BLaER1 (cell line): ENCODE measurements around the gene TOP2A.

Source experiments
- H3K27ac ChIP-seq: shearing (Covaris generic); formaldehyde crosslinking; 2 replicates; pipeline ENCODE4 v1.8.1; 2022
- H3K27me3 ChIP-seq: shearing (Covaris generic); formaldehyde crosslinking; 2 replicates; pipeline ENCODE4 v1.8.1; 2022
- H3K36me3 ChIP-seq: shearing (Covaris generic); formaldehyde crosslinking; 2 replicates; pipeline ENCODE4 v1.8.1; 2022
- H3K4me1 ChIP-seq: shearing (Covaris generic); formaldehyde crosslinking; 2 replicates; pipeline ENCODE4 v1.8.1; 2022
- H3K4me2 ChIP-seq: shearing (Covaris generic); formaldehyde crosslinking; 2 replicates; pipeline ENCODE4 v1.8.1; 2022
- H3K4me3 ChIP-seq: shearing (Covaris generic); formaldehyde crosslinking; 2 replicates; pipeline ENCODE4 v1.8.1; 2022
- H3K9ac ChIP-seq: shearing (Covaris generic); formaldehyde crosslinking; 2 replicates; pipeline ENCODE4 v1.8.1; 2022
- H3K9me3 ChIP-seq: shearing (Covaris generic); formaldehyde crosslinking; 2 replicates; pipeline ENCODE4 v1.8.1; 2022
- H4K20me1 ChIP-seq: shearing (Covaris generic); formaldehyde crosslinking; 2 replicates; pipeline ENCODE4 v1.8.1; 2022
- Cebpa-rat ChIP-seq: shearing (Covaris generic); IDR thresholded peaks from 2 replicates; pipeline ENCODE4 v1.8.1; 2022

The TOP2A gene

DNA sequence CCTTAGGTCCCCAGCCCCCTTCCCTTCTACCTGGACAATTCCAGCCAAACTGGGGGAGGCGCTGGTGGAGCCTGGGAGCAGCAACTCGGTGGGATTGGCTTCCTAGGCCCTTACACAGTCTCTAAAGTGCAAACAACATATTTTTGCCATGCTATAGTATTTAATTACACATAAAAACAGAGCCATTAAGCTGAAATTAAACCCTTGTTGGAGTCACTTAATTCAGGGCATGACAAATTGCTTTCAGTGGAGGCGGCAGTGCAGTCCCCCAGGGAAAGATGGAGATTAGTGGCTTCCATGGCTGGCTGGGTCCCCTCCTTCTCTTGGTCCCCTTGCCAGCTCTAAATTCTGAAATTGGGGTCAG lies 42.9 kb upstream of the TOP2A start:
- no peak overlapping the region for H3K4me3 ChIP-seq
- no peaks in the 10 kb centered on the region for H3K9me3 ChIP-seq
- H3K27ac ChIP-seq: no peak overlapping the region
- H4K20me1 ChIP-seq: no peaks in the 10 kb centered on the region
- H3K27me3 ChIP-seq: no peaks in the 10 kb centered on the region
- H3K4me1 ChIP-seq: peaks cover 4% of the 10 kb centered on the region; the same call in 1 of the 2 replicates
- TF ChIP-seq Cebpa-rat: no peak
- no peak overlapping the region for H3K9ac ChIP-seq
- no peak overlapping the region for H3K4me2 ChIP-seq
- H3K36me3 ChIP-seq: peaks cover 41% of the 10 kb centered on the region

DNA sequence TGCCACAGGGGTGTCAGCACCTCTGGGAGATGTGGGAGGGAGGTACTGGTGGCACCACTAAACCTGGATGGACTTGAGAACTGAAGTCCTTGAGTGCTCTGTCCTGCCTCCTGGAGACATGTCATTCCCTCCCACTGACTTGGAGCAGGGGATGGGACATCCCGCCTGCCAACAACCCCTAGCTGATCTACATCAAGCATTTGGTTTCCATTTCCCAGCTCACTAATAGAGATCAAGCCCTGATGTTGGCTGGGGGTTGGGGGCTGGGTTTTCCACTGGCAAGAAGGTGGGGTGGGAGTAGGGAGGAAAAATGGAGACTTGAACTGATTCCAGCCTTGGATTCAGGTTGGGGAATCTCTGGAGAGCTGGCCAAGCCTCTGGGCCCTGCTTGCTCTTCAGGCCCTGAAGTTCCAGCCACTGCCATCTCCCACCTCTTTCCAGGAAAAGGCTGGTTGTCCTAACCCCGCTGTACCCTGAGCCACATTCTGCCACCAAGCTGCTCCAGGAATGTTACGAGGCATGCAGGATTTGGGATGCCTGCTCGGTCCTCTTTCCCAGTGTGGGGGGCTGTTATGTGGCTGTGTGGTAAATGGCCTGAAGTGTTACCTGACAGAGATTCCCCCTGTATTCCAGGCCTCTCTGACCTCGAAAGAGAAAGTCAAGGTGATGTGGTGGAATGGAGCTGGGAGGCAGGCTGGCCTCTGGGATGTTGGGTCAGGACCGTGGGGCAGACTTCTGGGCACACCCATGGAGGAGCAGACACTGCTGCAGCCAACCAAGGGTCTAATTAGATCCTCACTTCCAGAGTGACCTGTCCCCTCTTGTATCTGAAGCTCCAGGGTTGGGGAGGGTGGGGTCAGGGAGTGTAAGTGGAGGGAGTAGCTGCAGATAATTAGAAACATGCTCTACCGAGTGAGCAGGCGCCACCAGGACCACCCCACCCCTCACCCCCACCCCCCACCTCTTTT lies 42.2 kb upstream of the TOP2A start:
- H4K20me1 ChIP-seq: no peaks in the 10 kb centered on the region
- H3K36me3 ChIP-seq: peaks cover 47% of the 10 kb centered on the region
- TF ChIP-seq Cebpa-rat: no peak
- no peak overlapping the region for H3K27ac ChIP-seq
- H3K27me3 ChIP-seq: no peaks in the 10 kb centered on the region
- H3K9ac ChIP-seq: no peak overlapping the region
- H3K9me3 ChIP-seq: no peaks in the 10 kb centered on the region
- peaks cover 4% of the 10 kb centered on the region; the same call in 1 of the 2 replicates for H3K4me1 ChIP-seq
- no peak overlapping the region for H3K4me3 ChIP-seq
- no peak overlapping the region for H3K4me2 ChIP-seq

DNA sequence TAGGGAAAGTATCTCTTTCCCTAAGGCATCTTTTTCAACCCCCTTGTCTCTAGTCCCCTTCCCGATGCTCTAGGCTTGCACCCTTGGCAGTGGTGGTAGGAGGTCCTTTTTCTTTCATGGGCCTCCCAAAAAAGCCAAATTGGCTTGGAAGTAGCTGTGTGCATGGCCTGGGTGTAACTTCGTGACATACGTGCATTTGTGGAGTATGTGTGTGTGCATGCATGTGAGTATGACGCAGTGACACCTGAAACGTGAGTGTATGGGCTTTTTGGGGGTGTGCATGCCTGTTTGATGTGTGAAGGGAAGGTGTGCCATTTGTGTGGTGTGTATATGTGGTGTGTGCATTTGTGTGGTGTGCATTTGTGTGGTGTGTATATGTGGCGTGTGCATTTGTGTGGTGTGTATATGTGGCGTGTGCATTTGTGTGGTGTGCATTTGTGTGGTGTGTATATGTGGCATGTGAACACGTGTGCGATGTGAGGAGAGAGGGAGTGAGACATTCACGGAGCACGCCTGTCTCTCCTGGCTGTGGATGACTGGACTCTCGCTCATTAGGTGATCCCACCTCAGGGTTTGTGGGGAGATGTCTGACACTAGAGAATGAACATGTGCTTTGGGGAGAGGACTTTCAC lies 41.3 kb upstream of the TOP2A start:
- Histone ChIP-seq H3K27ac (no peak overlapping the region), H3K4me3 (no peak overlapping the region), H3K36me3 (peaks cover 57% of the 10 kb centered on the region), H3K4me1 (peaks cover 4% of the 10 kb centered on the region; the same call in 1 of the 2 replicates), H3K9ac (no peak overlapping the region), H4K20me1 (no peaks in the 10 kb centered on the region), H3K27me3 (no peaks in the 10 kb centered on the region), H3K9me3 (no peaks in the 10 kb centered on the region), H3K4me2 (no peak overlapping the region)
- no peak for TF ChIP-seq Cebpa-rat

DNA sequence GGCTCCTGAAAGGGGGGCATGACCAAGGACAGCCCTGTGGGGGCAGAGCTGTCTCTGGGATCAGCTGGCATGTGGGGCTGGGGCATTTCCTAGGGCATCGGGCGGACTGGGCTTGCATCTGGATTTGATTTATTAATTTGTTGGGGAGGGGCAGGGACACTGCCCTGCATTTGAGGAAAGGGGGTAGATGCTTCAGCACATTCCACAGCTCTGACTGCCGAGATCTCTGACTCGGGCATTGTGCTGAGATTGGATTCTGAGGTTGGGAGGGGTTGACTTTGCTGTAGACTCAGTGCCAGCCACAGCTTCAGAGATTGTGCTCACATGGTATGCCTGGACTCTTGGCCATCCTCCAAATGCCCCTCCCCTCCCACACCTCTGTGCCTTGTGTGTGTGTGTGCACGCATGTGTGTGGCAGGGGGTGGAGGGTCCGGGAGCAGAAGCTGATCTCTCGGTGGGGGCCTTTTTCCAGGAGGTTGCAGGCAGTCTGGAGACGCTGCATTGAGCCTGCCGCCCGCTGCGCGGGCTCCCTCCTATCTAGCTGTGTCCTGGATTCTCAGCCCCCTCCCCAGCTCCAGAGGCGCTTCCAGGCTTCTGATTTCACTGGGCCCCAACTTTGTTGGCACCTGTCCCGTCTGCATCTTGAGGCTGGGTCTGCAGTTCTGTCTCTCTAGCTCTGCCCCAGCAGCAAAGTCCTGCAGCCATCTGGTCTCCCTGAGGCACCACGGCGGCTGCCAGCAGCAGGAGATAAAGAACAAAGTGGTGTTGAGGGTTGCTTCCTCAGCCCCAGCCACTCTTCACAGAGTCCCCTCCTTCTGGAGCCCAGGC lies 40.5 kb upstream of the TOP2A start:
- Histone ChIP-seq H3K4me2 (no peak overlapping the region), H3K36me3 (peaks cover 65% of the 10 kb centered on the region), H3K4me1 (peaks cover 1% of the 10 kb centered on the region; the same call in 1 of the 2 replicates)

DNA sequence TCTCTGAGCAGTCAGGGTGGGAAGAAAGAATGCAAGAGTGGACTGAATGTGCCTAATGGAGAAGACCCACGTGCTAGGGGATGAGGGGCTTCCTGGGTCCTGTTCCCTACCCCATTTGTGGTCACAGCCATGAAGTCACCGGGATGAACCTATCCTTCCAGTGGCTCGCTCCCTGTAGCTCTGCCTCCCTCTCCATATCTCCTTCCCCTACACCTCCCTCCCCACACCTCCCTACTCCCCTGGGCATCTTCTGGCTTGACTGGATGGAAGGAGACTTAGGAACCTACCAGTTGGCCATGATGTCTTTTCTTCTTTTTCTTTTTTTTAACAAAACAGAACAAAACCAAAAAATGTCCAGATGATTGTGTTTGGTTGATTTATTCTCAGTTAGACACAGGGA lies 39.7 kb upstream of the TOP2A start:
- H3K36me3 ChIP-seq: peaks cover 73% of the 10 kb centered on the region
- no peak for TF ChIP-seq Cebpa-rat

More for the DNA sequence above, 40.5 kb upstream of the TOP2A start:
- no peaks in the 10 kb centered on the region for H3K27me3 ChIP-seq
- H3K27ac ChIP-seq: no peak overlapping the region
- H3K9me3 ChIP-seq: no peaks in the 10 kb centered on the region
- TF ChIP-seq Cebpa-rat: no peak
- H4K20me1 ChIP-seq: no peaks in the 10 kb centered on the region
- no peak overlapping the region for H3K9ac ChIP-seq
- no peak overlapping the region for H3K4me3 ChIP-seq

DNA sequence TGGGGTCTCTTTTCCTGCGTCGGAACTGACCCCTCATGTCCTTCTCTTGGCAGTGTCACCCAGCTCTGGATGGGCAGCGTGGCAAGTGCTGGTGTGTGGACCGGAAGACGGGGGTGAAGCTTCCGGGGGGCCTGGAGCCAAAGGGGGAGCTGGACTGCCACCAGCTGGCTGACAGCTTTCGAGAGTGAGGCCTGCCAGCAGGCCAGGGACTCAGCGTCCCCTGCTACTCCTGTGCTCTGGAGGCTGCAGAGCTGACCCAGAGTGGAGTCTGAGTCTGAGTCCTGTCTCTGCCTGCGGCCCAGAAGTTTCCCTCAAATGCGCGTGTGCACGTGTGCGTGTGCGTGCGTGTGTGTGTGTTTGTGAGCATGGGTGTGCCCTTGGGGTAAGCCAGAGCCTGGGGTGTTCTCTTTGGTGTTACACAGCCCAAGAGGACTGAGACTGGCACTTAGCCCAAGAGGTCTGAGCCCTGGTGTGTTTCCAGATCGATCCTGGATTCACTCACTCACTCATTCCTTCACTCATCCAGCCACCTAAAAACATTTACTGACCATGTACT lies 38.8 kb upstream of the TOP2A start:
- Histone ChIP-seq H3K36me3 (peaks cover 82% of the 10 kb centered on the region), H3K4me2 (no peak overlapping the region), H3K9me3 (no peaks in the 10 kb centered on the region), H3K27me3 (no peaks in the 10 kb centered on the region), H3K27ac (no peak overlapping the region), H4K20me1 (peaks cover 15% of the 10 kb centered on the region), H3K4me1 (peaks cover 12% of the 10 kb centered on the region), H3K4me3 (no peak overlapping the region), H3K9ac (no peak overlapping the region)
- no peak for TF ChIP-seq Cebpa-rat

More for the DNA sequence above, 39.7 kb upstream of the TOP2A start:
- Histone ChIP-seq H3K27ac (no peak overlapping the region), H4K20me1 (peaks cover 6% of the 10 kb centered on the region), H3K4me3 (no peak overlapping the region), H3K27me3 (no peaks in the 10 kb centered on the region), H3K4me1 (peaks cover 3% of the 10 kb centered on the region), H3K9ac (no peak overlapping the region), H3K4me2 (no peak overlapping the region), H3K9me3 (no peaks in the 10 kb centered on the region)

DNA sequence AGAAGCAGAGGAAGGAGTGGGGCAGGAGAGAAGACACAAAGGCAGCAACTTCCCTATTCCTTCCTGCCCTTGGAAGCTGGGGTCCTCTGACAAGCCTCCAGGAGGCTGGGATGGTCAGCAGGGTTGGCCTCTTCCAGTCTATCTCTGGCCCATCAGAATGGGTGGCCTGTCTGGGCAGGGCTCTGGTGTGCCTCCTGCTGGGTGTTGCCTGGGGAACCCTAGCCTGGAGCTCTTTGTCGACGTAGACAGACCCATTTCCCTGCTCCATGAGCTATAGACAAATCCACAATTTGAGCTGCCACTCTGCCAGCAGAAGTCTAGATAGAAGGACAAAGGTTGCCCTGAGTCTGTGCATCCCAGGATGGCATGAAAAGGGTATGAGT lies 36.9 kb upstream of the TOP2A start:
- Histone ChIP-seq H3K4me1 (peaks cover 31% of the 10 kb centered on the region), H3K4me2 (no peak overlapping the region), H3K27me3 (no peaks in the 10 kb centered on the region), H3K36me3 (peaks cover 94% of the 10 kb centered on the region), H3K9me3 (no peaks in the 10 kb centered on the region), H3K27ac (no peak overlapping the region), H3K9ac (no peak overlapping the region), H3K4me3 (no peak overlapping the region), H4K20me1 (peaks cover 33% of the 10 kb centered on the region)
- no peak for TF ChIP-seq Cebpa-rat

DNA sequence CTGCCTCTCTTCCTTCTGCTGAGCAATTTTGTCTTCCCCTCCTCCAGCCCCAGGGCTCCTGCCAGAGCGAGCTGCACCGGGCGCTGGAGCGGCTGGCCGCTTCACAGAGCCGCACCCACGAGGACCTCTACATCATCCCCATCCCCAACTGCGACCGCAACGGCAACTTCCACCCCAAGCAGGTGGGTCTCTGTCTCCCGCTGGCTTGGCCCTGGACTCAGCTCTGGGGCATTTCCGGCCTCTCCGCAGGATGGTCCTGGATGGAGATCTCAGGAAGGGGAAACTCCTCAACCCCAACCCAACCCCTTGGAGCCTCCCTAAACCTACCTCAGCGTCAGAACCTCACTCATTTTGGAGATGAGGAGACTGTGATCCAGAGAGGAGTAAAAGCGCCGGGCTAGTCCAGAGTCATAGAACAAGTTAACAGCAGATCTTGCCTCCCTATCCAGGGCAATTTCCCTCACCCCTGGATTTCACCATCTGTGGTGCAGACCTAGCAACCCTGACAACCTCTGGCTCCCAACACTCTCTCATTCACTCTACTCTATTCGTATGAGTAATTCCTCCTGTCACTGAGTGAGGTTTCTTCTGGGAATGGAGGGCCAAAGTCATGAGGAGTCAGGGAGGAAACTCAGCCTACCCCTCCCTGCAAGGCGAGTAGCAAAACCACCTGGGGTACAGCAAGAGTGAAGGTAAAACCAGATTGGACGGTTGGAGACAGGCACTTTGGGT lies 36.4 kb upstream of the TOP2A start:
- H3K9me3 ChIP-seq: no peaks in the 10 kb centered on the region
- TF ChIP-seq Cebpa-rat: no peak
- H3K4me3 ChIP-seq: no peak overlapping the region
- no peak overlapping the region for H3K9ac ChIP-seq
- H3K4me2 ChIP-seq: no peak overlapping the region
- H3K27me3 ChIP-seq: no peaks in the 10 kb centered on the region
- peaks cover 37% of the 10 kb centered on the region for H3K4me1 ChIP-seq
- H4K20me1 ChIP-seq: peaks cover 37% of the 10 kb centered on the region
- no peak overlapping the region for H3K27ac ChIP-seq
- H3K36me3 ChIP-seq: peaks cover 89% of the 10 kb centered on the region

DNA sequence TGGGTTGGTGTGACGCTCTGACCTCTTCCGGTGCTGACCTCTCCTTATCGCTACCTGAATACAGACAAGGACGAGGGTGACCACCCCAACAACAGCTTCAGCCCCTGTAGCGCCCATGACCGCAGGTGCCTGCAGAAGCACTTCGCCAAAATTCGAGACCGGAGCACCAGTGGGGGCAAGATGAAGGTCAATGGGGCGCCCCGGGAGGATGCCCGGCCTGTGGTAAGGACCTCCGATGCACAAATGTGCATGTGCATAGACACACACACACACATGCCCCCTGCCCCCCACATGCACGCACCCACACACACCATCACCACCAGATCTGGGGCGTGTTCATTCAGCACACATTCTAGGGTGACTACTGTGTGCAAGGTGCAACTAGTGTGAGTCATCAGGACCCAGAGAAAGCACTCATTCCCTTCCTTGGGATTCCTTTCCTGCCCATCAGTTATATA lies 35.3 kb upstream of the TOP2A start:
- H3K9me3 ChIP-seq: no peaks in the 10 kb centered on the region
- no peak overlapping the region for H3K9ac ChIP-seq
- peaks cover 48% of the 10 kb centered on the region for H3K4me1 ChIP-seq
- no peak overlapping the region for H3K27ac ChIP-seq
- peaks cover 48% of the 10 kb centered on the region for H4K20me1 ChIP-seq
- H3K36me3 ChIP-seq: peaks cover 78% of the 10 kb centered on the region
- H3K4me3 ChIP-seq: no peak overlapping the region
- no peak for TF ChIP-seq Cebpa-rat
- no peaks in the 10 kb centered on the region for H3K27me3 ChIP-seq
- no peak overlapping the region for H3K4me2 ChIP-seq
